GM18498 (cell line): ENCODE data around the gene EDC3.
"Not testable (repeated sequence)": the region's sequence is repeated elsewhere in the genome, so short reads cannot be mapped to it uniquely, and the experiment has no call there.

ENCODE experiments used
- ATAC-seq: cut with Tn5 transposase; IDR thresholded peaks from one replicate; pipeline ENCODE4 v1.9.1; 2021; ENCODE audit warnings: mild to moderate bottlenecking, moderate library complexity; ENCODE audit not compliant: unreplicated experiment

Gene EDC3

GRCh38 chr15:74653426-74654102 is 42.3 kb downstream of the EDC3 start:
- ATAC-seq = no peak

- no peak for ATAC-seq
Observed at GRCh38 chr15:74651242-74651741, 44.5 kb downstream of the EDC3 start.

- ATAC-seq = no peak
Observed at GRCh38 chr15:74648051-74648842, 47.6 kb downstream of the EDC3 start.

GRCh38 chr15:74646480-74646879 is 49.3 kb downstream of the EDC3 start:
- ATAC-seq = no peak

DNA sequence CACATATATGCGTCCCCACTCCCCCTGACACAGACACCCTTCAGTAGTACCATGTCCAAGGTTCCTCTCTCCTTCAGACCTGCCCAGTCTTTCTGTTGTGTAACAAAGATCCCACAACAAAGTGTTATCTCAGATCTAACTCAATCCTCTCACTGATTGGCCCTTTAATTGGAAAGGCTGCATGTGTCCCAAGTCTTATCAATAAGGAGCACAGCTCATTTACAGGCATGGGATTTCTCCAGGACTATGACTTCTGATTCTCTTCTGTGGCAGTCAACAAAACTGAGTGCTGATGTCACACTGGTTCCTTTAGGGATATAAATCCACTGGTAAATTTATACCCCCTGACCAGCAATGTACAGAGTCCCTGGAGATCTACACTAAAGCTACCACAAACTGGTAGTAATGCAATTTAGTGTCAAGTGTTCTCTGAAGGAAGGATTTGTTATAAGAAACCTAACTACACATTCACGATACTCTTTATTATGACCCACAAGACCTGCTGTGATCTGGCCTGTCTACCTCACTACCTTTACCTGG is 52.1 kb downstream of the EDC3 start:
- ATAC-seq = no peak

DNA sequence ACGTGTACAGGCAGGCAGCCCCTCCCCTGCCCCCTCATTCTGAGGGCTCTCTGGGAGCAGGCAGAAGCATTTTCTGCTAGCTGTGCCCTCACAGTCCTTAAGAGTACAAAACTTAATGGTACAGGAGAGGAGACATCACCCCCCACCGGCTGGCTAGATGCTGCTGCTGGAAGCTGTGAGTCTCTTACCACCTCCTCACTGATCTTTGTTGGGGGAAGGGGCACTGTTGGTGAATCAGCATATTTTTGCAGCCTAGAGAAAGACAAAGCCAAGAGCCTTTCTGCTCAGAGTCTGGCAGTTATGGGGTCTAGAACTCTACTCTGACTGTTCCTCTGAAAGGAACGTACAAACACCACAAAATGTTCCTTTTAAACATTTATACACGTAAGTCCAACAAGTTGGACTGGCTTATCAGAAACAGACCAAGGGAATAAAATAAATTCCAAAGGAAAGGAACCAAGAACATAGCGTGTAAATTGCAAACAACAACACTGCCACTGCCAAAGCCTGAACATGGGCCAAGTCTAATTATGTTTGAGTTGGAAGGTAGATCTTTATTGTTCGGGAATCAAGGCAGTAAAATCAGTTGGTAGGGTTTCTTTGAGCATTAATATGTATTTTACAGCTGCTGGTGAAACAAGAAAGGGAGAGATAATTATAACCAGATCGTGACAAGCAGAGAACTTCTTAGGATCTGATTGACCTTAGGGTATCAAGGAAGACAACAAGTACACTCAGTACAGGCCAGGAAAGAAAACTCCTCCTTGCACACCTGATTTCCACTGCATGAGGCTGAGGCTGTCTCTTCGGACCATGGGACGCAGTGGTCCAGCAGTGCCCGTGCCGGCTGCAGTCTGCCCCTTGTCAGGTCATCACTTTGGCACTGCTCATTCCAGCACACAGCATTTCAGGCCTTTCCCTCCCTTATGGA is 52.8 kb downstream of the EDC3 start:
- no peak for ATAC-seq

GRCh38 chr15:74642348-74642733 is 53.5 kb downstream of the EDC3 start:
- no peak for ATAC-seq

- no peak for ATAC-seq
Observed at GRCh38 chr15:74641151-74641550, 54.7 kb downstream of the EDC3 start.

DNA sequence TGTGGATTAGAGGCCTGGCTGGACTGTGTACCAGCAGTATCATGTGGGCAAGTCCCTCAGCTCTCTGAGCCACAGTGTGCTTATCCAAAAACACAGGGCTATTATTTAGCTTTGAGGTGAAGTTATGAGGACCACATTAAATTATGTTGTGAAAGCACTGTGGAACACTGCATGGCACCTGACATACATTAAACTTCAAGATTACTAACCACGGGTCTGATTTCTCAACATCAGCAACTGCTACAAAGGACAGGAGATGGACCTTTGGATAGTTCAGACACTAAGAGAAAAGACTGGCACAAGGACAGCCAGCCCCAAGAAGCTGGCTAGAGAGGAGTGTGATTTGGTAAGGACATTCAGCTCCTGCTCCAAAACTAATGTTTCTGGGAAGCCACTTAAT is 58.8 kb downstream of the EDC3 start:
- no peak for ATAC-seq

DNA sequence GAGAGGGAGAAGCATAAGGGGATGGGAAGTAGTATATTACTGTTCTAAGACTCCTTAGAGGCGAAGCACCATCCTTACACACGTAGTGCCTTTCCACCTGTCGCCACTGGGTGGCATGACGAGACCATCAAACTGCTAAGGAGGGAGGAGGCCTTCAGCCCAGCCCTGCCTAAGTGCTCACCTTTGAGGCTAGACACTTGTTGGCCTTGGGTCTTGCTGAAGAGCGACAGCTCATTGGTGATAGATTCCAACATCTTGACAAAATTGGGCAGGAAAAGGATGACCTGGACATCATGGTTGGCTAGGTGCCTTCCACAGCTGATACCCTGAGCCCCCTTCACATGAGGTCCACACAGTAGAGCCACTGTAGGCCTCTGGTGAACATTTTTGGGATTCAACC is 60.6 kb downstream of the EDC3 start:
- ATAC-seq = no peak

- no peak for ATAC-seq
Observed at GRCh38 chr15:74633781-74634180, 62.0 kb downstream of the EDC3 start.

DNA sequence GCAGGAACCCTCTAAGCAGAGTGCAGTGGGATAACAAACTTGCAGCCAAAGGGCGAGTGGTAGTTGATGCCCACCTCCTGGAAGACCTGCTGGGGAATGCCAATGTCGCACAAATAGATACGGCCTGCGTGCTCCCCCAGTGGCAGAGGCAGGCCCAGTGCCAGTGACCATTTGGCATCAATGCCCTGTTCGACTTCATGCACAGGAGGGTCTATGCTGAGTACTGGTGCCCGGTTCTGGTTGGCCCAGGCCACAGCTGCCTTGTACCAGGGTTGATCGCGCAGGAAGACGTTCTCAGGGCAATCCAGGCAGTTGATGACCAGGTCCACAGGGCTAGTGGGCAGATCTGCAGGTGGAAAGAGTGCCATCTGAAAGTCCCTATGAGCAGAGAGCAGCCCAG is 63.2 kb downstream of the EDC3 start:
- no peak for ATAC-seq

GRCh38 chr15:74631935-74632560 is 63.8 kb downstream of the EDC3 start:
- no peak for ATAC-seq

DNA sequence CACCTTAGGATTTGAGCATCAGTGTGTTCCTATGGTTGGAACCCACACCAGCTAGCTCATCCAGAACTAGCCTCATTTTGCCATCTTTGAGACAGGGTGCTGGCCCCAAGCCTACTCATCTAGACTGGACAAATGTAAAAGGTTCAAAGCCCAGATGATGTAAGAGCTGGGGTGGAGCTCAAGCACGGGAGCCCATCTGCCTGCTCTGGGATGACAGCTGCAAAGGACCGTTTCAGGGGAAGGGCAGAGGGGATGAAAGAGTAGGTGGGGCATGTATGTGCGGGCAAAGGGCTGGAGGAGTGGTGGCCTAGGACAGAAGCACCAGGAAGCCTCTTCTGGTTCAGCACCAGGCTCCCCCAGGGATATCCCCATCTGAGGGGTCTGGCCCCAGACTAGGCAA is 64.4 kb downstream of the EDC3 start:
- no peak for ATAC-seq

DNA sequence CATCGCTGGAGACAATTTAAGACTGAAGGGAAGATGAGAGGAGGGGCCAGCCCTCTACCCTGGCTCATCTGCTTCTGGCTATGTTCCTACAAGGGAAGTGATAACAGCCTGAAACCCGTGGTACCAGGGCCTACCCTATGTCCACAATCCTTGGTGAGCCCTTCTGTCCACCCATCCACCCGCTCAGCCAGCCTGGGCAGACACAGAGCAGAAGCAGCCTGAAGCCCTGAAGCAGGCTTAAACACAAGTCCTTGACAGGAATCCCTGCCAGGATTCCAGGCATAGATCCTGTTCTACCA is 64.8 kb downstream of the EDC3 start:
- no peak for ATAC-seq

DNA sequence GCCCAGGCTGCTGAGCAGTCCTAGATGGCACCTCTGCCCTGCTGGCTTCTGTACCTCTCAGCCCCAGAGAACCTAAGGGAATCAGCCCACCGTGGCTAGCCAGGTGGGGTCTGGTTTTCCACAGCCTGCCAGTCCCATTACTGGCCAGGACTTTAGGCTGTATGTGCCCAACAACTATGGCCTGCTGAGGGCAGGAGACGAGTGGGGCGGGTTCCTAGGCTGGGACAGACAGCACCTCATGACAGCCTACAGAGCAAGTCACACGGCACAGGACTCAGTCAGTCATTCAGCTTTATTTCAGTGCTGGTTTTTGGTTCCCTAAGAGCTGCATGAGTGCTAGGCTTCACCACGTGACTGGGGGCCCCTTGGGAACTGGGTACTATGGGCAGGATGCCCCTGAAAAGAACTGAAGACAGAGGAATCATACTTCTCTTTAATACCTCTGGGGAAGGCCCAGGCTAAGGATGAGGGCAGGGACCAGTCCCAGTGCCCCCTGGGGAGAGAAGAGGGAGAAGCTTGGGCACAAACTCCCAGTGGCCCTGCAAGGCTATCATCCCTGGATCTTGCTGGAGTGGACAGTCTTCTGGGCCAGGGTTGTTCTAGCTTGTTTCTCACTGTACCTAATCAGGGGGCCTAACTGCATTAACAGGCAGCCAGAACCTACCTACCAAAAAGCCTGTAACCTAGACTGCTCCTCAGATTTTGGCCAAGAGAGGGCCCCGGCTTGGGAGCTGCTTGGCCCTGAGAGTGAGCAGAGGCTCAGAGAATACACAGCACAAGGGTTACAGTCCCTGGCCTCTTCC is 65.3 kb downstream of the EDC3 start:
- no peak for ATAC-seq

DNA sequence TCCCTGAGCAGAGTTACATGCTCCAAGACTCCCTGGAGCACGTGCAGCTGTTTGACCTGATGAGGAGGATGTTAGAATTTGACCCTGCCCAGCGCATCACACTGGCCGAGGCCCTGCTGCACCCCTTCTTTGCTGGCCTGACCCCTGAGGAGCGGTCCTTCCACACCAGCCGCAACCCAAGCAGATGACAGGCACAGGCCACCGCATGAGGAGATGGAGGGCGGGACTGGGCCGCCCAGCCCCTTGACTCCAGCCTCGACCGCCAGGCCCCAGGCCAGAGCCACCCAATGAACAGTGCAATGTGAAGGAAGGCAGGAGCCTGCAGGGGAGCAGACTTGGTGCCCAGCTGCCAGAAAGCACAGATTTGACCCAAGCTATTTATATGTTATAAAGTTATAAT is 66.1 kb downstream of the EDC3 start:
- not testable (repeated sequence) for ATAC-seq

DNA sequence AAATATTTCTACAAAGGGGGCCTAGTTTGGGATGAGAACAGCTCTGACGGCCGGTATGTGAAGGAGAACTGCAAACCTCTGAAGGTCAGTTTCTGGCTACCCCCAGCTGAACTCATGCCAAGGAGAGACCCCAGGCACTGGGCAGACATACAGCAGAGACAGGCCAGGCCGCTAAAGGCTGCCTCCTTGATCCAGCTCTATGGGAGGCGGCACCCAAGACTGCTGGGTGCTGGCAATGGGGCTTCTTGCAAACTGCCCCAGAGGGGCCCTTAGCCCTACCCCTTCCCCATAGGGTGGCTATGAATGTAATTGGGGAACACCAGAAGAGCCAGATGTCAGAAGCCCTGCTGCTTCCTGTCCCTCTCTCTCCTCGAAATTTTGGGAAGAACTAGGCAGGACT is 66.9 kb downstream of the EDC3 start:
- no peak for ATAC-seq

GRCh38 chr15:74628199-74628598 is 67.6 kb downstream of the EDC3 start:
- no peak for ATAC-seq

DNA sequence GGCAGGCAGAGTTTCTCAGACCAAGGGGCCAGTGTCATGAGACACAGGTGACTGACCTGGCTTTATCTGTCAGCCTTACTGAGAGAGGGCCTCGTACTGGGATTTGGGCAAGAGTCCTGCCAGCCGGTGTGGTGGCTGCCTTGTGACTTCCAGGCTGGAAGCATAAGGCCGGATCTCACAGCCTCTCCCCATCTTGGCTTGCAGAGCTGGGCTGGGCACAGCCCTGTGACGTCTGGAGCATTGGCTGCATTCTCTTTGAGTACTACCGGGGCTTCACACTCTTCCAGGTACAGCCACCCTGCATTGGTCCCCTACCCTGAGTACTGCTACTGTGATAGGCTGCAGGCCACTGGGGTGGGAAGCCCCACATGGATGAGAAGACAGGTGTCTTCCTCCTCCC is 68.1 kb downstream of the EDC3 start:
- ATAC-seq = no peak
